Activated CD4-positive, CD25-positive, alpha-beta regulatory T cell treated with anti-CD3 and anti-CD28 coated beads, Interleukin-2, amount 50 U/mL, for 16 hours (primary cell): ENCODE measurements around the gene LHFPL3.
"Not testable (repeated sequence)": the region's sequence is repeated elsewhere in the genome, so short reads cannot be mapped to it uniquely, and the experiment has no call there.

Source experiments
- DNase-seq: peaks from one replicate; pipeline ENCODE4 v3.0.0-alpha.2; 2020; ENCODE audit warnings: low read depth, low spot score

LHFPL3 gene

GRCh38 chr7:104328296-104328969 lies at the start of gene LHFPL3:
TSS of gene LHFPL3 (plus strand) at chr7:104328603.
- no peak for DNase-seq

DNA sequence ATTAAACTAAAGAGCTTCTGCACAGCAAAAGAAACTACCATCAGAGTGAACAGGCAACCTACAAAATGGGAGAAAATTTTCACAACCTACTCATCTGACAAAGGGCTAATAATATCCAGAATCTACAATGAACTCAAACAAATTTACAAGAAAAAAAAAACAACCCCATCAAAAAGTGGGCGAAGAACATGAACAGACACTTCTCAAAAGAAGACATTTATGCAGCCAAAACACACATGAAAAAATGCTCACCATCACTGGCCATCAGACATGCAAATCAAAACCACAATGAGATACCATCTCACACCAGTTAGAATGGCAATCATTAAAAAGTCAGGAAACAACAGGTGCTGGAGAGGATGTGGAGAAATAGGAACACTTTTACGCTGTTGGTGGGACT lies 46.7 kb upstream of the LHFPL3 start:
- not testable (repeated sequence) for DNase-seq

DNA sequence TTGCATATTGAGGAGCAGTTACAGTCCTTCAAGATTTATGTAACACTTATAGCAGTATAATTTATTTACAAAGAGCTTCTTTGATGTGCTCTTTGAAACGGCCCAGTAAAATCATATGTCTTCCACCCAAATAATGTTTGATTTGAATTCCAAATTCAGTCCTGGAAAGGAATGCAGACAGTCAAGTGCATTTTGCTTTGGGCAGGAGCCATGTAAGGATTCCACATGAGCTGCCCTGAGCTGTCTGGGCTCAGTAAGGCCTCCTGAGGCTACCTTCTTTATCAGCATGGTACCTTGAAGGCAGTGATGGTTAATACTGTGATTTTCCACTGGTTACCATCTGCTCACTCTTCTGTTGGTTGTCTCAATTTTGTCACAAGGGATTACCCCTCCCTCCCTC lies 41.6 kb upstream of the LHFPL3 start:
- DNase-seq, result no peak

DNA sequence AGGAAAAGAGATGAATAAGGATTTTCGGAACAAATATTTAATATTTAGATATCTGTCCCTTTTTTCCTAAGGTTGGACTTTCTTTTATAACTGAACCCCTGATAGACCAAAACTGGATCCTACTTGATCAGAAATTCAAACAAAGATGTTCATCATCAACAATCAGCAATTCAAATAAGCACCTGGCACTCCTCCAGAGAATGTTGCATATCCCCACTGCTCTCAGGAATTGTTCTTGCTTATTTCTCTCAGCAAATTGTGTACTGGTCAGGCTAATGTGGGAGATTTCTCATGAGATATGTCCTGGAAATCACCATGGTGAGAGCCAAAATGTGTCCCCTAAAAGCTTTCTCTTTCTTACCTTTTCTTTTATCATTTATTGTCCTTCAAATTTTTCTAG lies 40.3 kb upstream of the LHFPL3 start:
- DNase-seq, result no peak

- no peak for DNase-seq
Observed at GRCh38 chr7:104294291-104294690, 34.1 kb upstream of the LHFPL3 start.

DNA sequence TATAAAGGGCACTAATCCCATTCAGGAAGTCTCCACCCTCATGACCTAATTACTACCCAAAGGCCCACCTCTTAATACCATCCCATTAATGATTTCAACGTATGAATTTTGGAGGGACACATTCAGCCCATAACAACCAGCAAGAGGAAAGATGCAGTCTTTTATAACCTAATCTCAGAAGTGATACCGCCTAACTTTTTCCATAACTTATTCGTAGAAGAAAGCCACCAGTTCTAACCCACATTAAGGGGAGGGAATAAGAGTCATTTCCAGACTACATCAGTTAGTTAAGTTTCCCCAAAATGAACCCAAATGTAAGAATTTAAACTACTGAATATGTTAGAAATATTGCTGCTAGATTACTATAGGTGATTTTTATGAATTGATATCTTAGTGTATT lies 32.1 kb upstream of the LHFPL3 start:
- DNase-seq, result no peak

GRCh38 chr7:104296900-104297299 lies 31.5 kb upstream of the LHFPL3 start:
- DNase-seq, result no peak

DNA sequence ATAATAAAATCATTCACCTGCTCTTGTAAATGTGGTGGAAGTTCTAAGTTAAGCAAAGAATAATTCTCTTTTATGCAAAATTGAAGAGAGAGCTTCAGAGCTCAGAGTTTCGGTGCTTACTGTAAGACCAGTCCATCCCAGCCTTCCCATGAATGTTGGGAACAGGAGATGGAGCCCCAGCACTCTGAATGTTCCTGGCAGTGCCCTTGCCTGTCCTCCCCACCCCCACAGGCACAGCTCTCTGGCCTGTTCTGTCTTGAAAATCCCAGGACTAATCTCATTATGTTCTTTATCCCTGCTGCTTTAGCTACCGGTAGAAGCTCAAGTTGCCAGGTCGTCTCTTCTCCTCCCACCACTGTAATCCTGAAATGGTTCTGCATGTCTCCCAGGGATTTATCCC lies 29.1 kb upstream of the LHFPL3 start:
- no peak for DNase-seq

DNA sequence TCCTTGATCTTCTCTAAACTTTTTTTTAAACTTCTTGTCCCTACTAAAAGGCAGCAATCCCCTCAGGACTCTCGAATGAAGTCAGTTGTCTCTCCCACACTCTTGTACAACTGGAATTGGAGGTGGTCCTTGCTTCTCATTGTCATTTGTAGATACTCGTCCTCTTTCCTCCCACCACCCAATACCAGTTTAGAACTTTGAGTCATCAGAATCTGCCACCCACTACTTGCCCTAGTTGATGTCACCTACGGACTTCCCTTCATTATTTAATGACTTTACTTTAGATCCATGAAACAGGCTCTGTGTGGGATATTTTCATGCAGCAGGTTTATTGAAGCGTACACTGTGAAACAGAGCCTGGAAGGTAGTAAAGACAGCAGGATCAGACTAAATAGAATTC lies 28.6 kb upstream of the LHFPL3 start:
- DNase-seq, result no peak

DNA sequence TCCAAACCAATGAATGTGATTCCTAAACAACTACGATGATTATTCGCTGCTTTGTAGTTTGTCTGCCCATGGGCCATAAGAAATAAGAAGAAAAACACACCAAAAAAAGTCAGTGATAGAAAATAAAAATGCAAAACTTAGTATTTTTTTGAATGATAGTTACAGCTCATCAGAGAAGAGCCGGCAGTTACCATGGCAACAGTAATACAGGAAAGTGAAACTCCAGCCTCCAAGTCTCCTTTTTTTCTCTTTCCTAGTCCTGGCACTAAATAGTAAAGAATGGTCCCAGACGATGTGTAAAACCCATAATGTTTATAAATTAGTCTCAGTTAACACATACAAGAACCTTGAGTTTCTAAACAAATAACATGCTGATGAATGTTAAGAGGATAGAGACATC lies 21.6 kb upstream of the LHFPL3 start:
- DNase-seq, result no peak

GRCh38 chr7:104317948-104318629 lies 10.3 kb upstream of the LHFPL3 start:
- DNase-seq, result no peak

- no peak for DNase-seq
Observed at GRCh38 chr7:104327534-104327933, 869 bp upstream of the LHFPL3 start.

- no peak for DNase-seq
Observed at GRCh38 chr7:104327938-104328295, 486 bp upstream of the LHFPL3 start.

GRCh38 chr7:104328970-104329825 lies 795 bp downstream of the LHFPL3 start:
- DNase-seq, result no peak

DNA sequence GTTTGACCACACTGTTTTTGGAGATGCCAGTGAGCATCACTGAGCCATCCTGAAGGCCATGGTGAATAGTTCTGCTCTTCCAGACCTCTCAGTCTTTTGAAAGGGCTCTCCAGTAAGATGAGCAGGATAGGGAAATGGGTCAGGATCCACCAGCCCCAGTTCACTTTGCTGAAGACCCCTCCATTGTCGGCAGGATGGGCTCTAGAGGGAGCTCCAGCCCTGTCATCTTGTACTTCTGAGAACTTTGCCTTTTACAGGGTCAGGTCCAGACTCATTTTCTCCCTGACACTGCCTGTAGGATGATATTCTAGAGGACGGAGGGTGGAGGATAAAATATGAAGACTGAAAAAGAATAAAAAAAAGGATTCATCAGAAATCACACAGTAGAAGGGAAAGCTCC lies 13.1 kb downstream of the LHFPL3 start:
- no peak for DNase-seq

GRCh38 chr7:104352736-104353135 lies 24.3 kb downstream of the LHFPL3 start:
- no peak for DNase-seq

DNA sequence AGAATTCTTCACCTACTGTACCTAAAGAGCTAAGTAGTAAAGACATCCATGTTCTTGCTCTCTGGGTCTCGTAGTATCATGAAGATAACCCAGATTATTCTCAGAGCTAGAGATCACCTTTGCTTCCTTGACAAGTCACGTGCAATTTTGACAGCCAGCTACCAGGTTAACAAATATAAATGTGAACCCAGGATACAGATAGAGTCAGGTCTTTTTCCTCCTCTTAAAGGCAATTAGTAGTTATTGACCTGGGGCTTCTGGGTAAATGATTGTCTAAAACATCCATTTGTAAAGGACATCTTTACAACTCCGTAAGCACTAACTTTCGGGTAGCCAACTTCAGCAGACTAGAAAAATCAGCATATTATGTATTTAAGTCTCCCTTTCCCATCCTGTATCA lies 28.8 kb downstream of the LHFPL3 start:
- no peak for DNase-seq

DNA sequence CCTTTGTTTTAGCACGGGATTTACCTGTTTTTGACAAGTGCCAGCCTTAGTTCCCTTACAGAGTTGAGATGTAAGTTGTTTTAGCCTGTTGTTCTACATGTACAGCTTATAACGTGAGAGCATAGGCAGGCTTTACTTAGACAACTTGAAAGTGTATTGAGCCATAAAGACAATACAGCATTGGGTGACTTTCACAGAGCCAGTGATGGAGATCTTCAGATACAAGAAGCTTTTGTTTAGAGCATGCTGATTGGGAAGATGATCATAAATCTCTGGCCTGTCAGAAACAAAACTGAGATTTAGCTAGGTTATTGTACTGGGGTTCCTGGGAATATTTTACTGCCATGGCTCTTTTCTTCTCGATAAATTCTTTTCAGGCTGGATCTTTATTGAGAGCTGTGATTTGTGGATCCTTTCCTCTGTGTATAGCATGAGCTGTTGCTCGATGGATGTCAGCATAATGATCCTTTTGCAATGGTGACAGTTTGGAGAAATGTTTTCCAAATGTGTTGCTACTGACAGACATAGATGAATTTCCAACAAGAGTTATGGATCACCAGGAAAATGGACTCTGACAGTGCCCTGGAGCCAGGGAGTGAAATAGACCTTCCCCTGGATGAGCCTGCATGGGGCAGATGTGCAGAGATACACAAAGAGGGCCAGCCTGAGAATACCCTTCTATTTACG lies 30.2 kb downstream of the LHFPL3 start:
- no peak for DNase-seq

DNA sequence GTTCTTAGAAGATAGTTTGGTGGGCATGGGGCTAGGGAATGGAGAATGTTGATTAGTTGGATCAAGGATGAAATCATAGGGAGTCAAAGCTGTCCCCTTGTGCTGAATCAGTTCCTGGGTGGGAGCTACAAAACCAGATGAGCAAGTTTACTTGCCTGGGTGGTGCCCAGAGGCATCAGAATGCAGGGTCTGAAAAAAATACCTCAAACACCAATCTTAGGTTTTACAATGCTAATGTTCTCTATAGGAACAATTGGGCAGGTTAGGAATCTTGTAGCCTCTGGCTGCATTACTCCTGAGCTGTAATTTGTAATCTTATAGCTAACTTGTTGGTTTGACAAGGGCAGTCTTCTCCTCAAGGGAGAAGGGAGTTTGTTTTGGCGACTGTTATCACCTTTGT lies 34.4 kb downstream of the LHFPL3 start:
- DNase-seq, result no peak

DNA sequence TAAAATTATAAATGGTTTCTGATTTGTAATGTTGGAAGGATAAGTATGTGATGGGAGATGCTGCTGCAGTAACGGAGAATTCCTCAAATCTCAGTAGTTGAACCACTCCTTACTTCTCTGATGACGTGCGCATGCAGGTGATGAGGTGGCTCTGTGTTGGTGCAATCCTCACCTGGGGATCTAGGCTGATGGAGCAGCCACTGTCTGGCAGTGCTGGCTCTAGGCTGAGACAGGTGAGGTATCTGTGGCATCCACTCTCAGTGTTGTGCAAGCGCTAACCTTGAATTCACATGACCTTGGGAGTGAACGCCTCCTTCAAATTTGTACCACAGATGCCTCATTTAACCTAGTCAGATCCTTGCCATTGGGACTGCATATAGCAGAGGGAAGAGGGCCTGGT lies 35.0 kb downstream of the LHFPL3 start:
- DNase-seq, result no peak

DNA sequence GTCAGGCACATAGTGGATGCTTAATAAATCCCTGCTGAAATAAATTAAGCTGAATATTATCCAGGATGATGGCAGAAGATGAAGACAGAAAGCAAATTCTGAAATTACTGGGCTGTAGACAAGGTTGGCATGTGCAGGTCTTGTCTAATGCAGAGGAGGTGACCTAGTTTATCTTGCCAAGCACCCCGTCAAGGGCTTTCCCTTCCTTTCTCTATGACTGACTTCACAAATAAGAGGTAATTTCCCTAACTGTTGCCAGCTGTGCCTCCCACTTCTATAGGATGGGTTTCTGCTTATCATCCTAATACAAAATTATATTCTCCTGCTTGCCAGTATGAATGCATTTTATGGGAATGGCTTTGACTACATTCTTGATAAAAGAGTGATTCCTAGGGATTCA lies 38.0 kb downstream of the LHFPL3 start:
- no peak for DNase-seq

- DNase-seq, result no peak
Observed at GRCh38 chr7:104367926-104368325, 39.5 kb downstream of the LHFPL3 start.
